Activated CD8-positive, alpha-beta memory T cell treated with anti-CD3 and anti-CD28 coated beads, Interleukin-2, amount 50 U/mL, for 24 hours (primary cell): ENCODE measurements around the gene PAQR3.

Source experiments
- DNase-seq: peaks from one replicate; pipeline ENCODE4 v3.0.0-alpha.2; 2020; ENCODE audit errors: extremely low read depth

The PAQR3 gene

GRCh38 chr4:78862314-78862737 is 76.9 kb downstream of the PAQR3 start:
- DNase-seq, result no peak
